H9 (cell line): ENCODE data around the gene CHN2. TPM values are rescaled to one million over a fixed set of nuclear protein-coding genes. Genes with fewer than 3 reads are reported as not detected.
A peak's percentile ranks its signal among the peaks of the same experiment; 100 is the strongest.

Experiments
- DNase-seq: peaks from one replicate; pipeline ENCODE4 v3.0.0-alpha.2; 2017
- H2AFZ ChIP-seq: one replicate; pipeline ENCODE4 v1.6.1; 2013; ENCODE audit warnings: mild to moderate bottlenecking, low read length, control low read depth, moderate library complexity
- H2AK5ac ChIP-seq: 2 replicates; pipeline ENCODE4 v1.6.1; 2013; ENCODE audit warnings: low read length, control low read depth, mixed read lengths; ENCODE audit not compliant: insufficient read length
- H2BK120ac ChIP-seq: one replicate; pipeline ENCODE4 v1.6.1; 2013; ENCODE audit warnings: low read depth, mild to moderate bottlenecking, low read length, control low read depth, inconsistent platforms; ENCODE audit not compliant: poor library complexity, severe bottlenecking
- H2BK12ac ChIP-seq: 2 replicates; pipeline ENCODE4 v1.6.1; 2013; ENCODE audit warnings: low read length, control low read depth, mixed read lengths, low read depth; ENCODE audit not compliant: insufficient read length
- H2BK15ac ChIP-seq: 2 replicates; pipeline ENCODE4 v1.6.1; 2013; ENCODE audit warnings: low read depth, low read length, control low read depth
- H2BK20ac ChIP-seq: one replicate; pipeline ENCODE4 v1.6.1; 2013; ENCODE audit warnings: low read depth, mild to moderate bottlenecking, low read length, control low read depth, inconsistent platforms; ENCODE audit not compliant: poor library complexity, severe bottlenecking
- H2BK5ac ChIP-seq: 2 replicates; pipeline ENCODE4 v1.6.1; 2013; ENCODE audit warnings: low read length, control low read depth, mixed read lengths; ENCODE audit not compliant: insufficient read length
- H3K14ac ChIP-seq: 2 replicates; pipeline ENCODE4 v1.6.1; 2013; ENCODE audit warnings: low read length, control low read depth; ENCODE audit not compliant: insufficient read depth
- H3K18ac ChIP-seq: 2 replicates; pipeline ENCODE4 v1.6.1; 2013; ENCODE audit warnings: low read depth, mild to moderate bottlenecking, mixed read lengths, low read length, control low read depth; ENCODE audit not compliant: insufficient read length
- H3K23ac ChIP-seq: 2 replicates; pipeline ENCODE4 v1.6.1; 2013; ENCODE audit warnings: low read length, control low read depth, mixed read lengths, low read depth; ENCODE audit not compliant: insufficient read length
- H3K23me2 ChIP-seq: 2 replicates; pipeline ENCODE4 v1.6.1; 2013; ENCODE audit warnings: low read depth, mild to moderate bottlenecking, mixed read lengths, low read length, control low read depth; ENCODE audit not compliant: insufficient read length, poor library complexity, severe bottlenecking
- H3K27ac ChIP-seq: 2 replicates; pipeline ENCODE4 v1.5.1; 2013; ENCODE audit warnings: low read length, control low read depth, mixed read lengths, low read depth; ENCODE audit not compliant: insufficient read length
- H3K27me3 ChIP-seq: 2 replicates; pipeline ENCODE4 v1.6.1; 2013; ENCODE audit warnings: low read length, control low read depth, inconsistent platforms; ENCODE audit not compliant: insufficient read depth
- H3K4ac ChIP-seq: 2 replicates; pipeline ENCODE4 v1.6.1; 2013; ENCODE audit warnings: low read depth, mild to moderate bottlenecking, control low read depth, inconsistent platforms, low read length, moderate library complexity
- H3K4me1 ChIP-seq: 2 replicates; pipeline ENCODE4 v1.6.1; 2013; ENCODE audit warnings: low read length, control low read depth, inconsistent platforms; ENCODE audit not compliant: insufficient read depth
- H3K4me2 ChIP-seq: 2 replicates; pipeline ENCODE4 v1.6.1; 2013; ENCODE audit warnings: low read length, control low read depth, mixed read lengths; ENCODE audit not compliant: insufficient read length, insufficient read depth
- H3K56ac ChIP-seq: 2 replicates; pipeline ENCODE4 v1.6.1; 2013; ENCODE audit warnings: low read depth, mild to moderate bottlenecking, mixed read lengths, low read length, control low read depth; ENCODE audit not compliant: insufficient read length
- H3K79me1 ChIP-seq: 2 replicates; pipeline ENCODE4 v1.6.1; 2013; ENCODE audit warnings: low read depth, mild to moderate bottlenecking, moderate library complexity, low read length, control low read depth, inconsistent platforms; ENCODE audit not compliant: insufficient read depth, poor library complexity, severe bottlenecking
- H3K79me2 ChIP-seq: 2 replicates; pipeline ENCODE4 v1.6.1; 2013; ENCODE audit warnings: low read length, control low read depth, inconsistent platforms; ENCODE audit not compliant: insufficient read depth
- H3K9ac ChIP-seq: 2 replicates; pipeline ENCODE4 v1.6.1; 2013; ENCODE audit warnings: low read length, control low read depth, mixed read lengths; ENCODE audit not compliant: insufficient read length; ENCODE audit errors: extremely low read depth
- H3K9me3 ChIP-seq: one replicate; pipeline ENCODE4 v1.6.1; 2013; ENCODE audit warnings: low read depth, low read length, inconsistent platforms; ENCODE audit not compliant: control insufficient read depth
- H3T11ph ChIP-seq: one replicate; pipeline ENCODE4 v1.6.1; 2013; ENCODE audit warnings: mild to moderate bottlenecking, low read length, control low read depth, inconsistent platforms
- H4K20me1 ChIP-seq: one replicate; pipeline ENCODE4 v1.6.1; 2013; ENCODE audit not compliant: control insufficient read depth, insufficient read length, insufficient read depth
- H4K5ac ChIP-seq: 2 replicates; pipeline ENCODE4 v1.6.1; 2013; ENCODE audit warnings: low read depth, mild to moderate bottlenecking, mixed read lengths, low read length, control low read depth; ENCODE audit not compliant: insufficient read length
- H4K8ac ChIP-seq: replicated peaks from 2 replicates; pipeline ENCODE4 v1.6.1; 2013; ENCODE audit warnings: low read length, control low read depth, mixed read lengths, low read depth; ENCODE audit not compliant: insufficient read length
- H4K91ac ChIP-seq: 2 replicates; pipeline ENCODE4 v1.6.1; 2013; ENCODE audit warnings: low read depth, mild to moderate bottlenecking, moderate library complexity, mixed read lengths, low read length, control low read depth; ENCODE audit not compliant: insufficient read length
- H3K27ac Mint-ChIP-seq, 3 experiments: 2 replicates in 2 of 3; 3 replicates in 1 of 3; pipeline ENCODE4 v1.8.0; 2020 to 2021; ENCODE audit warnings: mixed read lengths in 3 of 3, mild to moderate bottlenecking in 1 of 3, moderate library complexity in 1 of 3
- H3K27me3 Mint-ChIP-seq: 2 replicates; pipeline ENCODE4 v1.8.0; 2021; ENCODE audit warnings: low read depth, mild to moderate bottlenecking, moderate library complexity, mixed read lengths
- H3K36me3 Mint-ChIP-seq, 3 experiments: 2 replicates in 2 of 3; 3 replicates in 1 of 3; pipeline ENCODE4 v1.8.0; 2020 to 2021; ENCODE audit warnings: low read depth in 3 of 3, mixed read lengths in 3 of 3; ENCODE audit not compliant: insufficient read depth in 1 of 3
- H3K4me1 Mint-ChIP-seq, 2 experiments: 2 replicates each; pipeline ENCODE4 v1.8.0; 2020; ENCODE audit warnings: mixed read lengths in 2 of 2
- H3K4me3 Mint-ChIP-seq, 2 experiments: 2 replicates in 1 of 2; 3 replicates in 1 of 2; pipeline ENCODE4 v1.8.0; 2020 to 2021; ENCODE audit warnings: mild to moderate bottlenecking in 2 of 2, mixed read lengths in 2 of 2, moderate library complexity in 1 of 2
- H3K9me3 Mint-ChIP-seq, 2 experiments: 2 replicates in 1 of 2; 3 replicates in 1 of 2; pipeline ENCODE4 v1.8.0; 2020; ENCODE audit warnings: mild to moderate bottlenecking in 2 of 2, mixed read lengths in 2 of 2, moderate library complexity in 1 of 2
- CTCF ChIP-seq: fragments of 200-600 bp; sonication (generic); conservative IDR thresholded peaks from 3 replicates; pipeline ENCODE4 v1.8.0; 2021; ENCODE audit warnings: antibody characterized with exemption, mild to moderate bottlenecking
- WGBS: extraction: QIAGEN DNeasy Blood & Tissue Kit; methylation state at CpG from one replicate; pipeline ENCODE4 v1.1.7; 2013; ENCODE audit warnings: missing lambda C conversion rate, low lambda C conversion rate, mixed read lengths; ENCODE audit not compliant: insufficient read length; ENCODE audit errors: extremely low coverage; 5-methylcytosine and 5-hydroxymethylcytosine counted together
- total RNA-seq: library from RNA; stranded (reverse); gene quantifications from 2 replicates; pipeline ENCODE4 v1.2.1, GENCODE V29; 2021

The CHN2 gene
- total RNA-seq, 1 experiment from 2014 or later, result 3.3 TPM

- H2AFZ ChIP-seq, result no peak overlapping the region
- no peaks in the 10 kb centered on the region for H3K27me3 ChIP-seq
- H2AK5ac ChIP-seq, result no peak overlapping the region
- H2BK5ac ChIP-seq, result no peak overlapping the region
- H3K4ac ChIP-seq, result no peak overlapping the region
- H4K8ac ChIP-seq, result no peak overlapping the region
- H3K14ac ChIP-seq, result no peak overlapping the region
- no CpG with 5 or more reads among the region's 9 CpGs for WGBS
- H3K27ac ChIP-seq, result no peak overlapping the region
- no peaks in the 10 kb centered on the region for H3K23me2 ChIP-seq
- no peaks in the 10 kb centered on the region for H3K9me3 ChIP-seq
- no peak overlapping the region for H3K4me2 ChIP-seq
- DNase-seq, result no peak
- H3K27me3 Mint-ChIP-seq, result peaks cover 1% of the 10 kb centered on the region
- no peak overlapping the region for H2BK20ac ChIP-seq
- peaks cover 0 to 2% (median 0%) of the 10 kb centered on the region in 3 experiments; a peak in 2 of 7 replicates for H3K36me3 Mint-ChIP-seq
- H2BK15ac ChIP-seq, result no peak overlapping the region
- no peak overlapping the region for H3K23ac ChIP-seq
- no peaks in the 10 kb centered on the region for H3K79me2 ChIP-seq
- H3K56ac ChIP-seq, result no peak overlapping the region
- H4K91ac ChIP-seq, result no peak overlapping the region
- H2BK120ac ChIP-seq, result no peak overlapping the region
- no peaks in the 10 kb centered on the region for H3K79me1 ChIP-seq
- no peak overlapping the region for H3T11ph ChIP-seq
- H3K4me3 Mint-ChIP-seq, result no peak overlapping the region
- peaks cover 48 to 50% of the 10 kb centered on the region in 2 experiments for H3K4me1 Mint-ChIP-seq
- no peak overlapping the region for H3K27ac Mint-ChIP-seq
- no peaks in the 10 kb centered on the region for H4K20me1 ChIP-seq
- peaks cover 4 to 8% of the 10 kb centered on the region in 2 experiments; a peak in 3 of 5 replicates for H3K9me3 Mint-ChIP-seq
- H4K5ac ChIP-seq, result no peak overlapping the region
- no peak overlapping the region for H2BK12ac ChIP-seq
- H3K4me1 ChIP-seq, result peaks cover 7% of the 10 kb centered on the region
- peak; percentile 49; the same call in 1 of the 3 replicates for TF ChIP-seq CTCF
- no peak overlapping the region for H3K18ac ChIP-seq
- no peak overlapping the region for H3K9ac ChIP-seq
Measured at GRCh38 chr7:29309041-29309854, 114.7 kb downstream of the CHN2 start.
